ENCODE data around the gene DDO.

DDO gene, protein sequence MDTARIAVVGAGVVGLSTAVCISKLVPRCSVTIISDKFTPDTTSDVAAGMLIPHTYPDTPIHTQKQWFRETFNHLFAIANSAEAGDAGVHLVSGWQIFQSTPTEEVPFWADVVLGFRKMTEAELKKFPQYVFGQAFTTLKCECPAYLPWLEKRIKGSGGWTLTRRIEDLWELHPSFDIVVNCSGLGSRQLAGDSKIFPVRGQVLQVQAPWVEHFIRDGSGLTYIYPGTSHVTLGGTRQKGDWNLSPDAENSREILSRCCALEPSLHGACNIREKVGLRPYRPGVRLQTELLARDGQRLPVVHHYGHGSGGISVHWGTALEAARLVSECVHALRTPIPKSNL

GRCh38 chr6:110415086-110415916 lies at the start of gene DDO:
TSS of gene DDO (minus strand) at chr6:110415575. CDS start at chr6:110413462, 2,113 bp downstream.
- DNase-seq, result no peak

DNA sequence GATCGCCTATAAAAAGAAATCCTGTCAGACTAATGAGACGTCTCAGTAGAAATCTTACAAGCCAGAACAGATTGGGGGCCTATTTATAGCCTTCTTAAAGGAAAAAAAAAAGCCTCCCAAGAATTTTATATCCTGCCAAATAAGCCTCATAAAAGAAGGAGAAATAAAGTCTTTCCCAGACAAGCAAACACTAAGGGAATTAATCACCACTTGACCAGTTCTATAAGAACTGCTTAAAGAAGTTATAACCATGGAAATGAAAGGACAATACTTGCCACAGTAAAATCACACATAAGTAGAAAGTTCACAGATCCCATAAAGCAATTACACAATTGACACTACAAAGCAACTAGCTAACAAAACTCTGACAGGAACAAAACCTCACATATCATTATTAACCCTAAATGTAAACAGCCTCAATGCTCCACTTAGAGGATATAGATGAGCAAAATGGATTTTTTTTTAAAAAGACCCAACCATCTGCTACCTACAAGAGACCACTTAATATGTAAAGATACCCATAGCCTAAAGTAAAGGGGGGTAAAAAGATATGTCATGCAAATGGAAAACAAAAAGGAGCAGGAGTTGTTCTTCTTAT lies 47.6 kb upstream of the DDO start:
- DNase-seq, result no peak

DNA sequence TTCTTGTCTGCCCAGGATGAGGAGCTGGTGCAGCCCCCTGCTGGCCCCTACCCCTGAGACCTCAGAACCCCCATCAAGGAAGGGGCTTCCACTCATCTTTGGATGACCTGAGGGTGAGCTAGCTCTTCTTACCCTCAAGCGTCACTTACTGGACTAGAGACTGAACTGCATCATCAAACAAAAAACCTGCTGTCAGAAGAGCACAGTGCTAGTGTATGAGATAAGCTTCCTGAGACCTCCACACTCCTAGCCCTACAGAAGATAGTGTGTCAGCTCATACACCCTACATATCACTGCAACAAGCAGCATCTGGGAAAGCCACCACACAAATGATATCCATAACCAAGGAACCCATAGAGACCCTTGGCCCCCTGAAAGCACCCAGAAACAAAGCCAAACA lies 46.0 kb upstream of the DDO start:
- DNase-seq, result no peak

DNA sequence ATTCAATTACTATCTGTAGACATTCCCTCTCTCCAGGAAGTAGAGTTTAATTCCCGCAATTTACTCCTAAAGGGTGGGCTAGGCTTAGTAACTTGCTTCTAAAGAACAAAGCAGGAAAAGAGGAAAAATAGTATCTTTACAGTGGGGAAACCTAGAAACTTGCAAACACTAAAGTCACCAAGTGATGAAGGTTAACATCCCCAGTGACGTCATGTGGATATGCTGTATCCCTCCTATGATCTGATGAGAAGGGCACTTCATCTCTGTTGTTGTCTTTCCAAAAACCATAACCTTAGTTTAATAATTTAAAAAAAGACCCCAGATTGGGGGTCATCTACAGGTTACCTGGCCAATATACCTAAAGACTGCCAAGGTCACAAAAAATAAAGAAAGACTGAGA lies 43.8 kb upstream of the DDO start:
- no peak for DNase-seq

GRCh38 chr6:110458476-110458875 lies 43.1 kb upstream of the DDO start:
- DNase-seq, result no peak

DNA sequence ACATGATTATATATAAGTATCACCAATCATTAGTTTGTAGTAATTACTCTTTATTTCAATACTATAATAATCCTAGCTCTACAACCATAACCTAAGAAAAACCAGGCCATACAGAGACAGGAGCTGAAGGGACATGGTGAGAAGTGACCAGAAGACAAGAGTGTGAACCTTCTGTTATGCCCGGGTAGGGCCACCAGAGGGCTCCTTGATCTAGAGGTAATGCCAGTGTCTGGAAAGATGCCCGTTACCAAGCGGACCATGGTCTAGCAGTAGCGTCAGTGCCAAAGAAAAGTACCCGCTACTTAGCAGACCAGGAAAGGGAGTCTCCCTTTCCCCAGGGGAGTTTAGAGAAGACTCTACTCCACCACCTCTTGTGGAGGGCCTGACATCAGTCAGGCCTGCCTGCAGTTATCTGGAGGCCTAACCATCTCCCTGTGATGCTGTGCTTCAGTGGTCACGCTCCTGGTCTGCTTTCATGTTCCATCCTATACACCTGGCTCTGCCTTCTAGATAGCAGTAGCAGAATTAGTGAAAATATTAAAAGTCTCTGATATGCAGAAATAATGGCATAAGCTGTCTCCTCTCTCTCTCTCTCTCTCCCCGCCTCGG lies 42.3 kb upstream of the DDO start:
- peak; percentile 3 for DNase-seq

DNA sequence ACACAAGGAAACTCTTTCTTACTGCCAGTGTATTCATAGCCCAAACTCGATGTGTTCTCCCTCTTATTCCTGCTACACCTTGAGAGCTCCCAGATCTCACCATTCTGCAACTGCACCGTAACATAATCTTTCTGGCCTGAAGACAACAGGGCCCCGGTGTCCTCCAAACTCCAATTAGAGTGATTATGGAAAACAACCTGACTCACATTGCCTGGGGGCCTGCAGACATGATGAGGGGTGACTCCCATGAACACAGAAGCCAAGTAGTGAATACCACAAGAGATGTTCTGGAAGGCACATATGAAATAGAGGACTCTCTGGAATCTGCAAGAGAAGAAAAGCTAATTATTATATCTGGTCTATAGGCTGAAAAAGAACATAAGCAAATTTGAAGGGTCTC lies 41.3 kb upstream of the DDO start:
- DNase-seq, result no peak

DNA sequence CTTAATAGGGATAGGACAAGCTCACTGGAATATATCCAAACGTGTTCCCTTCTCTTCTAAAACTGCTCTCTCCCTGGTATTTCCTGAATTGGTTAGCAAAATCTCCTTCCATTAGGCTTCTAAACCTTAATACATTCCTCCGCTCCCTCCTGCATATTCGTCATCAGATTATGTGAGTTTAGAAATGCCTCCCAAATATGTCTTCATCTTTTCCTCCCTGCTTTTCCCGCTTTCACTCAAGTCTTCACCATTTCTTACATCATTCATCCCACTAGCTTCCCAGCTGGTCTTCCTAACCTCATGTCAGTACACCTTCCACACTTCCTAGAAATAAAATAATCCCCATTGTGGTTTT lies 34.1 kb upstream of the DDO start:
- peak; percentile 13 for DNase-seq

- DNase-seq, result no peak
Observed at GRCh38 chr6:110448846-110449540, 33.6 kb upstream of the DDO start.

- DNase-seq, result peak; percentile 2
Observed at GRCh38 chr6:110447761-110448160, 32.4 kb upstream of the DDO start.

GRCh38 chr6:110446405-110446804 lies 31.0 kb upstream of the DDO start:
- no peak for DNase-seq

GRCh38 chr6:110440026-110440425 lies 24.7 kb upstream of the DDO start:
- no peak for DNase-seq

GRCh38 chr6:110439356-110439755 lies 24.0 kb upstream of the DDO start:
- no peak for DNase-seq

DNA sequence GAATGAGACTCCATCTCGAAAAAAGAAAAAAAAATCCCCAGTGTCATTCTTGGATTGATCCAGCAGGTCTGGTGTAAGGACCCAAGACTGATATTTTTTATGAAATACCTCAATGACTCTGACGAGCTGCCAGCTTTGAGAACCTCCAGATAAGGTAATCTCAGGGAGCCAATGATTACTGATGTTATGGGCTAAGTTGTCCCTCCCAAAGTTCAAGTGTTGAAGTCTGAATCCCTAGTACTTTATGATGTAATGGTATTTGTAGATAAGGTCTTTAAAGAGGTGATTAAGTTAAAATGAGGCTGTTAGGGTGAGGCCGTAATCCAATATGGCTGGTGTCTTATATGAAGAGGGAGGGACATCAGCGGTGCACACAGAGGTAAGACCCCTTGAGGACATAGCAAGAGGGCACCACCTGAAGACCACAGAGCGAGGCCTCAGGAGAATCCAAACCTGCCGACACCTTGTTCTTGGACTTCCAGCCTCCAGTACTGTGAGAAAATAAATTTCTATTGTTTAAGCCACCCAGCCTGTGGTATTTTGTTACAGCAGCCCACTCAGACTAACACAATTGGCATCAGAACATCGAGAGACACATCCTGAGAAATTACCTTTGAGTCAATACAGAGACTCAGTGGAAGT lies 19.7 kb upstream of the DDO start:
- no peak for DNase-seq

- no peak for DNase-seq
Observed at GRCh38 chr6:110432285-110432900, 17.0 kb upstream of the DDO start.

DNA sequence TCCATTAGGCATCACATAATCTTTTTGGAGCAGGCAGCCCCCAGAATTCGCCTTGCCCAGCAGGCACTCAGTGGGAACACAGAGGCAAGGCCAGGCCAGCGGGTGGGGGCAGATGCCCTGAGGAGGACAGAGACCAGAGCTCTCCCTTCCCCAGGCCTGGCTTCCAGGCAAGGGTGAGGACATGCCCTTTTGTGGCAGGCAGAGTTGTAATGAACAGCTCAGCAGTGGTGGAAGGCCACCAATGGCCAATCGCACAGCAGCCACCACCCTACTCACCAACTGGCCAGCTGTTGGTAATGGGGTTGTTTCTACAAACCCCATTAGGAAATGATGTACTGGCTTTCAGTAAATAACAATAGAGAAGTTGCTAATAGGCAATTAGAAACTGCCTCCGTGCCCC lies 15.4 kb upstream of the DDO start:
- no peak for DNase-seq

DNA sequence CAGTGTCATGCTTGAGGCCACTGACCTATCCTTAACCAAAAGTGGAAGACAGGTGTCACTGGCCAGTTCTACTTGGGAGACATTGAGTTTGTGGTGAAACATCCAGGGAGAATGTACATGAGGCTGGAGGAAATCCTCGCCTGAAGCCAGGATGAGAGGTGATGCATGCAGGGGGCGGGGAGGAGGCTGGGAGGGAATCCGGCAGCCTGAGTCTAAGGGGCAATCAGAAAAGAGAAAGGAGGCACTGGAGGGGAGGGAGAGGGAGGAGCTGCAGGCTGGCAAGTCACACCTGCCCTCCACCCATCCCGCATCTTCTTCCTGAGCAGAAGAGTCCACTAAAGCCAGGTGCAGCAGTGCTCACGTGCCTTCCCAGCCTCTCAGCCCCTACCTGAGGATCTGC lies 14.9 kb upstream of the DDO start:
- DNase-seq, result no peak

GRCh38 chr6:110428153-110428552 lies 12.8 kb upstream of the DDO start:
- no peak for DNase-seq

- DNase-seq, result no peak
Observed at GRCh38 chr6:110425816-110426215, 10.4 kb upstream of the DDO start.

GRCh38 chr6:110422444-110422822 lies 7.1 kb upstream of the DDO start:
- peak; percentile 61 for DNase-seq

DNA sequence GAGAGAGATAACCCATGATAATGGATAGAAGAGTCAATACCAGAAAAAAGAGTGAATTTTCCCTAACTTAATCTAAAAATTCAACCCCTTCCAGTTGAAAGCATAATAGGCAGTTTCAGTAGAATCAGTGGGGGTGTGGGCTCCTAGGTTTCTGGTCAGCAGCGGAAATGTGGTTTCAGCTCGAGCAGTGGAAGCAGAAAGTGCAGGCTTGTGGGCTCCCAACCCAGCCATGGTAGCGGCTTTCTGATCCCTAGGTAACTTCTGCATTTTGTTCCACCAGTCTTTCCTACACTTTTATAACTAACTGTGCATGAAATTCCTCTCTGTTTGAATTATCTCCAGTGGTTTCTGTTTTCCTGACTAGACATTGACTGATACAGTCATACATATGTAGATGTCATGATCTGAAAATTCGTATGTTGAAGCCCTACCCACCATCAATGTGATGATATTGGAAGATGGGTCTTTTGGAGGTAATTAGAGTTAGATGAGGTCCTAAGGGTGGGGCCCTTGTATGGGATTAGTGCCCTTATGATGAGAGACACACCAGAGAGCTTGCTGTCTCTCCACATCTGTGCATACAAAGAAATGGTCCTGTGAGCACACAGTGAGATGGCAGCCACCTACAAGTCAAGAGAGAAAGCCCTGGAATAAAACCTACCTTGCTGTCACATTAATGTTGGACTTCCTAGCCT lies 6.5 kb upstream of the DDO start:
- no peak for DNase-seq

Data from fibroblast of upper back skin (primary cell).